H9 (cell line): ENCODE measurements around the gene TMEM176A. TPM values are rescaled to one million over a fixed set of nuclear protein-coding genes. Genes with fewer than 3 reads are reported as not detected.

ENCODE experiments used
- DNase-seq: peaks from one replicate; pipeline ENCODE4 v3.0.0-alpha.2; 2017
- H2AFZ ChIP-seq: one replicate; pipeline ENCODE4 v1.6.1; 2013; ENCODE audit warnings: mild to moderate bottlenecking, low read length, control low read depth, moderate library complexity
- H2AK5ac ChIP-seq: 2 replicates; pipeline ENCODE4 v1.6.1; 2013; ENCODE audit warnings: low read length, control low read depth, mixed read lengths; ENCODE audit not compliant: insufficient read length
- H2BK120ac ChIP-seq: one replicate; pipeline ENCODE4 v1.6.1; 2013; ENCODE audit warnings: low read depth, mild to moderate bottlenecking, low read length, control low read depth, inconsistent platforms; ENCODE audit not compliant: poor library complexity, severe bottlenecking
- H2BK12ac ChIP-seq: 2 replicates; pipeline ENCODE4 v1.6.1; 2013; ENCODE audit warnings: low read length, control low read depth, mixed read lengths, low read depth; ENCODE audit not compliant: insufficient read length
- H2BK15ac ChIP-seq: 2 replicates; pipeline ENCODE4 v1.6.1; 2013; ENCODE audit warnings: low read depth, low read length, control low read depth
- H2BK20ac ChIP-seq: one replicate; pipeline ENCODE4 v1.6.1; 2013; ENCODE audit warnings: low read depth, mild to moderate bottlenecking, low read length, control low read depth, inconsistent platforms; ENCODE audit not compliant: poor library complexity, severe bottlenecking
- H2BK5ac ChIP-seq: 2 replicates; pipeline ENCODE4 v1.6.1; 2013; ENCODE audit warnings: low read length, control low read depth, mixed read lengths; ENCODE audit not compliant: insufficient read length
- H3K14ac ChIP-seq: 2 replicates; pipeline ENCODE4 v1.6.1; 2013; ENCODE audit warnings: low read length, control low read depth; ENCODE audit not compliant: insufficient read depth
- H3K18ac ChIP-seq: 2 replicates; pipeline ENCODE4 v1.6.1; 2013; ENCODE audit warnings: low read depth, mild to moderate bottlenecking, mixed read lengths, low read length, control low read depth; ENCODE audit not compliant: insufficient read length
- H3K23ac ChIP-seq: 2 replicates; pipeline ENCODE4 v1.6.1; 2013; ENCODE audit warnings: low read length, control low read depth, mixed read lengths, low read depth; ENCODE audit not compliant: insufficient read length
- H3K23me2 ChIP-seq: 2 replicates; pipeline ENCODE4 v1.6.1; 2013; ENCODE audit warnings: low read depth, mild to moderate bottlenecking, mixed read lengths, low read length, control low read depth; ENCODE audit not compliant: insufficient read length, poor library complexity, severe bottlenecking
- H3K27ac ChIP-seq: 2 replicates; pipeline ENCODE4 v1.5.1; 2013; ENCODE audit warnings: low read length, control low read depth, mixed read lengths, low read depth; ENCODE audit not compliant: insufficient read length
- H3K27me3 ChIP-seq: 2 replicates; pipeline ENCODE4 v1.6.1; 2013; ENCODE audit warnings: low read length, control low read depth, inconsistent platforms; ENCODE audit not compliant: insufficient read depth
- H3K4ac ChIP-seq: 2 replicates; pipeline ENCODE4 v1.6.1; 2013; ENCODE audit warnings: low read depth, mild to moderate bottlenecking, control low read depth, inconsistent platforms, low read length, moderate library complexity
- H3K4me1 ChIP-seq: 2 replicates; pipeline ENCODE4 v1.6.1; 2013; ENCODE audit warnings: low read length, control low read depth, inconsistent platforms; ENCODE audit not compliant: insufficient read depth
- H3K4me2 ChIP-seq: 2 replicates; pipeline ENCODE4 v1.6.1; 2013; ENCODE audit warnings: low read length, control low read depth, mixed read lengths; ENCODE audit not compliant: insufficient read length, insufficient read depth
- H3K56ac ChIP-seq: 2 replicates; pipeline ENCODE4 v1.6.1; 2013; ENCODE audit warnings: low read depth, mild to moderate bottlenecking, mixed read lengths, low read length, control low read depth; ENCODE audit not compliant: insufficient read length
- H3K79me1 ChIP-seq: 2 replicates; pipeline ENCODE4 v1.6.1; 2013; ENCODE audit warnings: low read depth, mild to moderate bottlenecking, moderate library complexity, low read length, control low read depth, inconsistent platforms; ENCODE audit not compliant: insufficient read depth, poor library complexity, severe bottlenecking
- H3K79me2 ChIP-seq: 2 replicates; pipeline ENCODE4 v1.6.1; 2013; ENCODE audit warnings: low read length, control low read depth, inconsistent platforms; ENCODE audit not compliant: insufficient read depth
- H3K9ac ChIP-seq: 2 replicates; pipeline ENCODE4 v1.6.1; 2013; ENCODE audit warnings: low read length, control low read depth, mixed read lengths; ENCODE audit not compliant: insufficient read length; ENCODE audit errors: extremely low read depth
- H3K9me3 ChIP-seq: one replicate; pipeline ENCODE4 v1.6.1; 2013; ENCODE audit warnings: low read depth, low read length, inconsistent platforms; ENCODE audit not compliant: control insufficient read depth
- H3T11ph ChIP-seq: one replicate; pipeline ENCODE4 v1.6.1; 2013; ENCODE audit warnings: mild to moderate bottlenecking, low read length, control low read depth, inconsistent platforms
- H4K20me1 ChIP-seq: one replicate; pipeline ENCODE4 v1.6.1; 2013; ENCODE audit not compliant: control insufficient read depth, insufficient read length, insufficient read depth
- H4K5ac ChIP-seq: 2 replicates; pipeline ENCODE4 v1.6.1; 2013; ENCODE audit warnings: low read depth, mild to moderate bottlenecking, mixed read lengths, low read length, control low read depth; ENCODE audit not compliant: insufficient read length
- H4K8ac ChIP-seq: replicated peaks from 2 replicates; pipeline ENCODE4 v1.6.1; 2013; ENCODE audit warnings: low read length, control low read depth, mixed read lengths, low read depth; ENCODE audit not compliant: insufficient read length
- H4K91ac ChIP-seq: 2 replicates; pipeline ENCODE4 v1.6.1; 2013; ENCODE audit warnings: low read depth, mild to moderate bottlenecking, moderate library complexity, mixed read lengths, low read length, control low read depth; ENCODE audit not compliant: insufficient read length
- H3K27ac Mint-ChIP-seq, 3 experiments: 2 replicates in 2 of 3; 3 replicates in 1 of 3; pipeline ENCODE4 v1.8.0; 2020 to 2021; ENCODE audit warnings: mixed read lengths in 3 of 3, mild to moderate bottlenecking in 1 of 3, moderate library complexity in 1 of 3
- H3K27me3 Mint-ChIP-seq: 2 replicates; pipeline ENCODE4 v1.8.0; 2021; ENCODE audit warnings: low read depth, mild to moderate bottlenecking, moderate library complexity, mixed read lengths
- H3K36me3 Mint-ChIP-seq, 3 experiments: 2 replicates in 2 of 3; 3 replicates in 1 of 3; pipeline ENCODE4 v1.8.0; 2020 to 2021; ENCODE audit warnings: low read depth in 3 of 3, mixed read lengths in 3 of 3; ENCODE audit not compliant: insufficient read depth in 1 of 3
- H3K4me1 Mint-ChIP-seq, 2 experiments: 2 replicates each; pipeline ENCODE4 v1.8.0; 2020; ENCODE audit warnings: mixed read lengths in 2 of 2
- H3K4me3 Mint-ChIP-seq, 2 experiments: 2 replicates in 1 of 2; 3 replicates in 1 of 2; pipeline ENCODE4 v1.8.0; 2020 to 2021; ENCODE audit warnings: mild to moderate bottlenecking in 2 of 2, mixed read lengths in 2 of 2, moderate library complexity in 1 of 2
- H3K9me3 Mint-ChIP-seq, 2 experiments: 2 replicates in 1 of 2; 3 replicates in 1 of 2; pipeline ENCODE4 v1.8.0; 2020; ENCODE audit warnings: mild to moderate bottlenecking in 2 of 2, mixed read lengths in 2 of 2, moderate library complexity in 1 of 2
- CTCF ChIP-seq: fragments of 200-600 bp; sonication (generic); conservative IDR thresholded peaks from 3 replicates; pipeline ENCODE4 v1.8.0; 2021; ENCODE audit warnings: antibody characterized with exemption, mild to moderate bottlenecking
- WGBS: extraction: QIAGEN DNeasy Blood & Tissue Kit; methylation state at CpG from one replicate; pipeline ENCODE4 v1.1.7; 2013; ENCODE audit warnings: missing lambda C conversion rate, low lambda C conversion rate, mixed read lengths; ENCODE audit not compliant: insufficient read length; ENCODE audit errors: extremely low coverage; 5-methylcytosine and 5-hydroxymethylcytosine counted together
- total RNA-seq: library from RNA; stranded (reverse); gene quantifications from 2 replicates; pipeline ENCODE4 v1.2.1, GENCODE V29; 2021

TMEM176A gene
- total RNA-seq, 1 experiment from 2014 or later, result not detected

DNA sequence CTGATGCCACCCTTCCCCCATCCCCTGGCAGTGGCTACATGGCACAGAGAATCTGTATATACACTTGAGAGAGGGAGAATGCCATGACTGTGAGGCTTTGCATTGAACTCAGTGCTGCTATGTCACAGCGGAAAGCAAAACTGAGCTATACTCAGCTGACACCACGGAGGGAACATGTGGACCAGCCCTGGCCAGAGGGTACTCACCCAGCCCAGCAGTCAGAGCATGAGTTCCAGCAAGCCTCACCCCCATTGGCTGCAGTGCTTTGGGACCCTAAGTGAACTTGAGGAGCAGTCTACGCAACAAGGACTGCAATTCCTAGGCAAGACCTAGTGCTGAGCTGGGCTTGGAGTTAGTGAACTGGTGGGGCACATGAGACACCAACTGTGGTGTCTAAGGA is 41.4 kb downstream of the TMEM176A start:
- Mint-ChIP-seq H3K36me3 (no peaks in the 10 kb centered on the region), H3K27ac (no peak overlapping the region), H3K4me1 (no peaks in the 10 kb centered on the region), H3K9me3 (no peaks in the 10 kb centered on the region), H3K4me3 (no peak overlapping the region), H3K27me3 (peaks cover 41% of the 10 kb centered on the region)
- DNase-seq, result no peak
- H3T11ph ChIP-seq, result no peak overlapping the region
- no peak overlapping the region for H3K9ac ChIP-seq
- no peak overlapping the region for H3K23ac ChIP-seq
- H3K9me3 ChIP-seq, result no peaks in the 10 kb centered on the region
- no peak overlapping the region for H4K5ac ChIP-seq
- H4K8ac ChIP-seq, result no peak overlapping the region
- H2BK15ac ChIP-seq, result no peak overlapping the region
- H3K23me2 ChIP-seq, result no peaks in the 10 kb centered on the region
- no peak overlapping the region for H2BK20ac ChIP-seq
- H3K14ac ChIP-seq, result no peak overlapping the region
- H2AFZ ChIP-seq, result no peak overlapping the region
- H4K20me1 ChIP-seq, result no peaks in the 10 kb centered on the region
- no peak overlapping the region for H3K27ac ChIP-seq
- WGBS, result no CpG with 5 or more reads among the region's 3 CpGs
- H2AK5ac ChIP-seq, result no peak overlapping the region
- H3K56ac ChIP-seq, result no peak overlapping the region
- no peaks in the 10 kb centered on the region for H3K4me1 ChIP-seq
- no peak overlapping the region for H2BK5ac ChIP-seq
- no peak overlapping the region for H4K91ac ChIP-seq
- no peak overlapping the region for H2BK12ac ChIP-seq
- H3K4ac ChIP-seq, result no peak overlapping the region
- H3K79me1 ChIP-seq, result no peaks in the 10 kb centered on the region
- H3K27me3 ChIP-seq, result no peaks in the 10 kb centered on the region
- no peak for TF ChIP-seq CTCF
- H3K79me2 ChIP-seq, result no peaks in the 10 kb centered on the region
- no peak overlapping the region for H3K4me2 ChIP-seq
- H2BK120ac ChIP-seq, result no peak overlapping the region
- no peak overlapping the region for H3K18ac ChIP-seq
